Stomach (tissue), 9 donors: Measurements from ENCODE around the gene SLC13A5. TPM values are rescaled to one million over a fixed set of nuclear protein-coding genes. Genes with fewer than 3 reads are reported as not detected.

ENCODE experiments used
- DNase-seq, 2 donors: peaks; one replicate each; pipeline versions ENCODE4 v3.0.0 to v3.0.0-alpha.2; 2013 to 2019
- H3K27ac ChIP-seq, 5 donors: fragments of 200-600 bp in 4 of 5; sonication (generic) in 4 of 5; one replicate each; pipeline ENCODE4 v1.5.1; 2013 to 2019; ENCODE audit warnings: mild to moderate bottlenecking in 1 of 5, moderate library complexity in 1 of 5
- H3K27me3 ChIP-seq, 3 donors: fragments of 200-600 bp; sonication (generic); one replicate each; pipeline ENCODE4 v1.5.1; 2017 to 2019; ENCODE audit warnings: mixed run types in 1 of 3
- H3K36me3 ChIP-seq, 4 donors: fragments of 200-600 bp; sonication (generic); 1 replicate in 3 of 4; 2 replicates in 1 of 4; pipeline ENCODE4 v1.5.1; 2016 to 2019
- H3K4me1 ChIP-seq, 4 donors: fragments of 200-600 bp; sonication (generic); one replicate each; pipeline ENCODE4 v1.5.1; 2016 to 2019
- H3K4me3 ChIP-seq, 4 donors: fragments of 200-600 bp; sonication (generic) in 3 of 4; one replicate each; pipeline ENCODE4 v1.5.1; 2016 to 2019; ENCODE audit warnings: mild to moderate bottlenecking in 1 of 4
- H3K9me3 ChIP-seq, 4 donors: fragments of 200-600 bp; sonication (generic); one replicate each; pipeline ENCODE4 v1.5.1; 2016 to 2019
- EP300 ChIP-seq: sonication (generic); formaldehyde crosslinking; IDR thresholded peaks from one replicate; pipeline ENCODE4 v1.6.1; 2017; ENCODE audit warnings: antibody characterized with exemption
- POLR2A ChIP-seq, 4 donors: fragments of 450-650 bp; IDR thresholded peaks; one replicate each; pipeline ENCODE4 v1.6.1; 2016; ENCODE audit warnings: antibody characterized with exemption in 4 of 4, control low read depth in 2 of 4, mild to moderate bottlenecking in 1 of 4, moderate library complexity in 1 of 4
- POLR2AphosphoS5 ChIP-seq, 3 donors: sonication (generic); formaldehyde crosslinking; IDR thresholded peaks; one replicate each; pipeline ENCODE4 v1.6.1; 2016; ENCODE audit warnings: antibody characterized with exemption in 3 of 3
- WGBS, 5 donors: extraction: QIAGEN DNeasy Blood & Tissue Kit in 3 of 5; methylation state at CpG; one replicate each; pipeline versions ENCODE4 v1.1.5 to v1.1.7; 2013 to 2018; 5-methylcytosine and 5-hydroxymethylcytosine counted together
- intact Hi-C: fragments of 100-400 bp; cut with DNase I; formaldehyde crosslinking; loops from one replicate; pipeline ENCODE4 v1.15.1; 2023; ENCODE audit warnings: low total_unique reads
- polyA plus RNA-seq, 3 donors: library from polyadenylated mRNA; stranded (reverse); fragments of 200-250 nt; gene quantifications; one replicate each; pipeline ENCODE4 v1.2.3, GENCODE V29; 2013
- total RNA-seq, 5 donors: library from RNA; depleted of rRNA; stranded (reverse); fragments of >200 nt; gene quantifications; one replicate each; pipeline versions ENCODE4 v1.1.0 to v1.2.3, GENCODE V29; 2014 to 2016
- TF ChIP-seq, protein P1 (sequence below), 7 experiments: fragments of 450-650 bp in 4 of 7; fragments of 200-600 bp in 3 of 7; sonication (generic) in 3 of 7; IDR thresholded peaks; one replicate each; pipeline ENCODE4 v1.5.1; 2016 to 2019; ENCODE audit warnings: antibody characterized with exemption in 7 of 7, control low read depth in 2 of 7, mild to moderate bottlenecking in 1 of 7
- donor health status: healthy with polysubstance abuse.
- donor health status: Bipolar disorder and iron deficiency.
- donor health status: healthy.

The SLC13A5 gene
- total and polyA plus RNA-seq, 8 donors, result 3.1 TPM; not detected in 7

DNA sequence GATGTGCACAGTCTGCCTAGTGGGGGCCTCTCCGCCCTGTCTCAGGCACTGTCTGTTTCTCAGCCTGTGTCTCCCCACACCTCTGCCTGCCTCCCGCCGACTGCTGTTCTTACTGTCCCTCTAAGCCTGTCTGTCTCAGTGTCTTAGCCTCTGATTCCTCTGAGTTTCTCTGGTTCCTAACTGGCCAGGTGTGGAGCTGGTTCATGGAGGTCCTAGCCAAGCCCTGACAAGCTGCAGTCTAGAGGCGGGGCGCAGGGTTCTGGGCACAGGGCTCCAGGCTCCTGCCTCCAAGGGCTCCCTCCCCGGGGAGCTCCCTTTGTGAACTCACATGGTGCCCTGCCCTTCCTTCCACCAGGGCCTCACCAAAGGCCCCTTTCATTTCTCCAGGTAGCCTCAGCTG lies 42.2 kb downstream of the SLC13A5 start:
- Histone ChIP-seq H3K4me1 (peaks cover 0 to 4% (median 1%) of the 10 kb centered on the region in 4 donors), H3K27ac (no peak overlapping the region), H3K4me3 (no peak overlapping the region), H3K9me3 (no peaks in the 10 kb centered on the region), H3K36me3 (no peaks in the 10 kb centered on the region), H3K27me3 (peaks cover 0 to 41% (median 0%) of the 10 kb centered on the region in 3 donors)
- WGBS, 5 donors, result 77 to 89% (median 86%) methylated on average over 5 to 6 of the region's 6 CpGs
- no peak for DNase-seq
- TF ChIP-seq POLR2A (IDR thresholded peaks at IDR 0.05) (no peak), EP300 (no peak), POLR2AphosphoS5 (IDR thresholded peaks at IDR 0.05) (no peak)
- TF ChIP-seq, protein P1, sequence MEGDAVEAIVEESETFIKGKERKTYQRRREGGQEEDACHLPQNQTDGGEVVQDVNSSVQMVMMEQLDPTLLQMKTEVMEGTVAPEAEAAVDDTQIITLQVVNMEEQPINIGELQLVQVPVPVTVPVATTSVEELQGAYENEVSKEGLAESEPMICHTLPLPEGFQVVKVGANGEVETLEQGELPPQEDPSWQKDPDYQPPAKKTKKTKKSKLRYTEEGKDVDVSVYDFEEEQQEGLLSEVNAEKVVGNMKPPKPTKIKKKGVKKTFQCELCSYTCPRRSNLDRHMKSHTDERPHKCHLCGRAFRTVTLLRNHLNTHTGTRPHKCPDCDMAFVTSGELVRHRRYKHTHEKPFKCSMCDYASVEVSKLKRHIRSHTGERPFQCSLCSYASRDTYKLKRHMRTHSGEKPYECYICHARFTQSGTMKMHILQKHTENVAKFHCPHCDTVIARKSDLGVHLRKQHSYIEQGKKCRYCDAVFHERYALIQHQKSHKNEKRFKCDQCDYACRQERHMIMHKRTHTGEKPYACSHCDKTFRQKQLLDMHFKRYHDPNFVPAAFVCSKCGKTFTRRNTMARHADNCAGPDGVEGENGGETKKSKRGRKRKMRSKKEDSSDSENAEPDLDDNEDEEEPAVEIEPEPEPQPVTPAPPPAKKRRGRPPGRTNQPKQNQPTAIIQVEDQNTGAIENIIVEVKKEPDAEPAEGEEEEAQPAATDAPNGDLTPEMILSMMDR (IDR thresholded peaks at IDR 0.05), result no peak
- intact Hi-C loops, result no loop called here

DNA sequence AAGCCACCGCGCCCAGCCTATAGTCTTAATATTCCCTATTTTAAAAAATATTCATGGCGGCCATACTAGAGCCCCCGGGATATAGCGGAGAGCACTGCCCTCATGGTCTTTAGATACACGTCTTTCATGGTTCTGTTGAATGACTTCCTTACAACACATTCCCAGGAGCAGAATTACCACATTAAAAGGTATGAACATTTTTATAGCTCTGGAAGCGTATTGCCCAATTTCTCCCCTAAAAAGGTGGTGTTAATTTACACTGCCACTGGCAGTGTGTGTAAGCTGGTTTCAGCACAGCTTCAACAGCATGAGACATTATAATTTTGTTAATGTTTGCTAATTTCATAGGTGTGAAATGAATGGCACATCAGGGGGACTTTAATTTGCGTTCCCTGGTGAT lies 42.6 kb downstream of the SLC13A5 start:
- no peak for TF ChIP-seq POLR2A (IDR thresholded peaks at IDR 0.05)
- TF ChIP-seq, protein P1 (IDR thresholded peaks at IDR 0.05), result no peak
- TF ChIP-seq EP300, result no peak
- Histone ChIP-seq H3K27me3 (peaks cover 0 to 40% (median 0%) of the 10 kb centered on the region in 3 donors), H3K9me3 (no peaks in the 10 kb centered on the region), H3K27ac (no peak overlapping the region), H3K4me1 (peaks cover 0 to 7% (median 1%) of the 10 kb centered on the region in 4 donors), H3K36me3 (no peaks in the 10 kb centered on the region), H3K4me3 (no peak overlapping the region)
- DNase-seq, result no peak
- intact Hi-C loops, result no loop called here
- 88 to 99% (median 94%) methylated on average over 8 of the region's 8 CpGs for WGBS, 5 donors

DNA sequence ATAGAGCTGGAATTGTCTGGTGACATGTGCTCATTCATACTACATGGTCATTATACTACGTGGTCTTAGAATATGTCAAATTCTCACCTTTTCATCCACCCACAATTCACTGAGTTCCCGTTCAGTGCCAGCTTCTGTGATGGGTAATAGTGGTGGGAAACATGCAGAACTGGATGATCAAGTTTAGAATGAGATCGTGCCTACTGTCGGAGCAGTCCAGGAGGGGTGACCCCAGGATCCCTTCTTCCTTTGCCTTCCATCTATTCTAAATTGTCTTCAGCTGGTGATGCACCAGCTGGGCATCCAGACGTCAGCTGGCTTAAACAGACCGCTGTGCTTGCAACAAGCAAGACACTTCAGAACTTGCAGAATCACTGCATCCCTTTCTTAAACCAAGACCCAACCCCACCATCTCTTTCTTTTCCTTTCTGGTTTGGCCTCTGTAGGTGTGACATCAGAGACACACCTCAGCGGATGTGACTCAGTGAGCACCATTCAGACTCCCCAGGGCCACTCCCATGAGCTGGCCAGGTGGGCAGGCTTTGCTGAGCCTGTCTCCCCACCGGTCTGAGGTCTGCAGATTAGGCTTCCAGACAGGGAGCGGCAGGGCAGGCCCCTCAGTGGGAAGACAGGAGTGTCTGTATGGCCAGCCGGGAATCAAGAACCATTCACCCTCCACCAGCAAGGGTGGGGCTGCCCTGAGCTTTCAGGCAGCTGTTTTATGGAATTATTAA lies 43.5 kb downstream of the SLC13A5 start:
- no peak overlapping the region for H3K4me3 ChIP-seq
- no peak overlapping the region for H3K27ac ChIP-seq
- peak in 1 of 2 donors; percentile 38 for DNase-seq
- WGBS, 5 donors, result 62 to 81% (median 68%) methylated on average over 9 to 10 of the region's 10 CpGs
- intact Hi-C loops, result loop anchor here (10.0 kb wide), 2 partner anchors 175 to 335 kb away; no protein-coding TSS in a partner anchor
- peaks cover 0 to 7% (median 1%) of the 10 kb centered on the region in 4 donors for H3K4me1 ChIP-seq
- TF ChIP-seq, protein P1 (IDR thresholded peaks at IDR 0.05), result no peak
- TF ChIP-seq POLR2AphosphoS5 (IDR thresholded peaks at IDR 0.05) (no peak), EP300 (no peak), POLR2A (IDR thresholded peaks at IDR 0.05) (no peak)
- H3K9me3 ChIP-seq, result no peaks in the 10 kb centered on the region
- no peaks in the 10 kb centered on the region for H3K36me3 ChIP-seq
- H3K27me3 ChIP-seq, result peaks cover 0 to 40% (median 0%) of the 10 kb centered on the region in 3 donors

DNA sequence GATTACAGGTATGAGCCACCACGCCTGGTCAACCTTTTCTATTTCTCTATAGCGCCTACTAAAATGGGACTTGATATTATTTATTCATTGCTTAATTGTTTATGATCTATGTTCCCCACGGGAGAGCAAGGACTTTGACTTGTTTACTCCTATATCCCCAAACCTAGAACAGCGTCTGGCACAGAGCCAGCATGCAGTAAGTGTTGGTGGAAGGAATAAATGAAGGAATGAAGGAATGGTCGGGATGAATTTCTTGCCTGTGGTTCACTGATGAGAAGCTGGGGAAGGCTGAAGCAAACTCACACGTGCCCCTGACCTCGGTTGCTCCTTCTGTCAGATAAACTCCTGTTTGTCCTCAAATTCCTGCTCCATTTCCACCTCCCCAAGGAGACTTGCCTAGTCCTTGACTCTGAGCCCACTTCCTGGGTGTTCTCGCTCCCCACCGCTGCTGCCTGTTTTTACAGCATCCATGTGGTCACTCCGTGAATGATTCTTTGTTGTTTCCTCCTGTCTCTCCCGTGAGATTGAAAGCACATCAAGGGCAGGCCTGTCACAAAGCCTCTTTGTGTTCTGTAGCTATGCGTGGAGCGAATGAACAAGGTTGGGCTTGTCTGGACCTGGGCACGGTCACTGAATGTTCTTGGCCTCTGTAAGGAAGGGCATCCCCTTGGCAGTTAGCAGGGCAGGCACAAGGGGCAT lies 44.3 kb downstream of the SLC13A5 start:
- Histone ChIP-seq H3K4me1 (peaks cover 0 to 7% (median 1%) of the 10 kb centered on the region in 4 donors), H3K36me3 (no peaks in the 10 kb centered on the region), H3K9me3 (no peaks in the 10 kb centered on the region), H3K4me3 (no peak overlapping the region), H3K27ac (no peak overlapping the region), H3K27me3 (peaks cover 0 to 40% (median 0%) of the 10 kb centered on the region in 3 donors)
- TF ChIP-seq POLR2A (IDR thresholded peaks at IDR 0.05), result no peak
- TF ChIP-seq EP300, result no peak
- no peak for TF ChIP-seq POLR2AphosphoS5 (IDR thresholded peaks at IDR 0.05)
- TF ChIP-seq, protein P1 (IDR thresholded peaks at IDR 0.05), result no peak
- 64 to 78% (median 71%) methylated on average over 14 of the region's 14 CpGs for WGBS, 5 donors
- DNase-seq, result no peak
- intact Hi-C loops, result loop anchor here (10.0 kb wide), 2 partner anchors 176 to 336 kb away; no protein-coding TSS in a partner anchor
